Measurements from ENCODE around the gene RNF157.
A peak's percentile ranks its signal among the peaks of the same experiment; 100 is the strongest.

The RNF157 gene

DNA sequence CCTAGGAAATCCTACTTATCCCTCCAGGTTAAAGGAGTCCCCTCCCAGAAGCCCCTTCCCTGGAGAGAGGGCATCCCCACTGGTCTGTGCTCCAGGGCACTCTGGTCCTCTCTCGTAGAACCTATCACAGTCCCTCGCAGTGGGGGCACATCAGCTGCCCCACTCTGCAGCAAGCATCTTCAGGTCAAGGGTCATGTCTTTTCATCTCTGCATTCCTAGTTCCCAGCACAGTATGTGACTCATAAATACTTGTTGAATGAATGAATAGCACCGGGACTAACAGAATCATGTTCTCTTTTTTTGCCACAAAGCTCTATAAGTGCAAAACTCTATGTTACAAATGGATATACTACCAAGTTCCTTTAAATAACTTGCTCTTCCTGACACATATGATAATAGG lies 36.0 kb downstream of the RNF157 start:
- Histone ChIP-seq H3K4me3 (ENCODE audit: severe bottlenecking) (no peak overlapping the region), H3K9me3 (ENCODE audit: severe bottlenecking) (no peaks in the 10 kb centered on the region), H3K27ac (ENCODE audit: poor library complexity, severe bottlenecking) (no peak overlapping the region), H3K27me3 (ENCODE audit: insufficient read depth, poor library complexity, severe bottlenecking) (no peaks in the 10 kb centered on the region), H3K36me3 (ENCODE audit: low read depth) (no peaks in the 10 kb centered on the region), H3K4me1 (ENCODE audit: insufficient read depth, poor library complexity, severe bottlenecking) (peaks cover 9% of the 10 kb centered on the region)
- ATAC-seq (ENCODE audit: low read depth) (peak; percentile 89), DNase-seq (ENCODE audit: low spot score) (no peak)
- TF ChIP-seq, protein P1, sequence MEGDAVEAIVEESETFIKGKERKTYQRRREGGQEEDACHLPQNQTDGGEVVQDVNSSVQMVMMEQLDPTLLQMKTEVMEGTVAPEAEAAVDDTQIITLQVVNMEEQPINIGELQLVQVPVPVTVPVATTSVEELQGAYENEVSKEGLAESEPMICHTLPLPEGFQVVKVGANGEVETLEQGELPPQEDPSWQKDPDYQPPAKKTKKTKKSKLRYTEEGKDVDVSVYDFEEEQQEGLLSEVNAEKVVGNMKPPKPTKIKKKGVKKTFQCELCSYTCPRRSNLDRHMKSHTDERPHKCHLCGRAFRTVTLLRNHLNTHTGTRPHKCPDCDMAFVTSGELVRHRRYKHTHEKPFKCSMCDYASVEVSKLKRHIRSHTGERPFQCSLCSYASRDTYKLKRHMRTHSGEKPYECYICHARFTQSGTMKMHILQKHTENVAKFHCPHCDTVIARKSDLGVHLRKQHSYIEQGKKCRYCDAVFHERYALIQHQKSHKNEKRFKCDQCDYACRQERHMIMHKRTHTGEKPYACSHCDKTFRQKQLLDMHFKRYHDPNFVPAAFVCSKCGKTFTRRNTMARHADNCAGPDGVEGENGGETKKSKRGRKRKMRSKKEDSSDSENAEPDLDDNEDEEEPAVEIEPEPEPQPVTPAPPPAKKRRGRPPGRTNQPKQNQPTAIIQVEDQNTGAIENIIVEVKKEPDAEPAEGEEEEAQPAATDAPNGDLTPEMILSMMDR (IDR thresholded peaks at IDR 0.05; ENCODE audit: poor library complexity, severe bottlenecking): no peak

DNA sequence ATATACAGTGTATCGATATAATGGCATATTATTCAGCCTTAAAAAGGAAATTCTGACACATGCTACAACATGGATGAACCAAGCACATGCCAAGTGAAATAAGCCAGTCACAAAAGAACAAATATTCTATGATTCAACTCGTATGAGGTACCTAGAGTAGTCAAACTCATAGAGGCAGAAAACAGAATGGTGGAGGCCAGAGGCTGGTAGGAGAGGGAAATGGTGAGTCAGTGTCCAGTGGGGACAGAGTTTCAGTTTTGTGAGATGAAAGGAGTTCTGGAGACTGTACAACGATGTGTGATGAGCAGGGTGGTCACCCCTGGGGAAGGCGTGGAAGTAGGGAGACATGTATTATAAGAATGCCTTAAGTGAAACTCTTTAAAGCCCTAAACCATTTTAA lies 39.9 kb downstream of the RNF157 start:
- H3K36me3 ChIP-seq (ENCODE audit: low read depth): no peaks in the 10 kb centered on the region
- no peaks in the 10 kb centered on the region for H3K9me3 ChIP-seq (ENCODE audit: severe bottlenecking)
- H3K27ac ChIP-seq (ENCODE audit: poor library complexity, severe bottlenecking): no peak overlapping the region
- H3K4me3 ChIP-seq (ENCODE audit: severe bottlenecking): no peak overlapping the region
- DNase-seq (ENCODE audit: low spot score) (no peak), ATAC-seq (ENCODE audit: low read depth) (no peak)
- no peaks in the 10 kb centered on the region for H3K27me3 ChIP-seq (ENCODE audit: insufficient read depth, poor library complexity, severe bottlenecking)
- TF ChIP-seq, protein P1 (IDR thresholded peaks at IDR 0.05; ENCODE audit: poor library complexity, severe bottlenecking): no peak
- peaks cover 9% of the 10 kb centered on the region for H3K4me1 ChIP-seq (ENCODE audit: insufficient read depth, poor library complexity, severe bottlenecking)

DNA sequence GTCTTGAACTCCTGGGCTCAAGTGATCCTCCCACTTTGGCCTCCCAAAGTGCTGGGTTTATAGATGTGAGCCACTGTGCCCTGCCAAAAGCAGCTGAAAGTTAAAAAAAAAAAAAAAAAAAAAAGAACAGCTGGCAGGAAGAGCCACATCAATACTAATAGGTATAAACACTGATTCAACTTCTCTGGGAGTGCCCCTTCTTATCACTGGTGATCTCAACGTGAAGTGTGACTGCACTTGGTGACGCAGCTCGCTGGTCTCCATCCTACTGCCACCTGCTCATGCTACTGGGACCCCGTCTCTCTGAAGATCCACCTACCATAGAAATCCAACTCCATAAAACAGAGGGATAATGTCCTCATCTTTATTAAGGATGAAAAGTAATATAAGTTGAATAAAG lies 40.8 kb downstream of the RNF157 start:
- ATAC-seq (ENCODE audit: low read depth): no peak
- DNase-seq (ENCODE audit: low spot score): no peak
- H3K4me1 ChIP-seq (ENCODE audit: insufficient read depth, poor library complexity, severe bottlenecking): peaks cover 7% of the 10 kb centered on the region
- no peaks in the 10 kb centered on the region for H3K9me3 ChIP-seq (ENCODE audit: severe bottlenecking)
- H3K27ac ChIP-seq (ENCODE audit: poor library complexity, severe bottlenecking): no peak overlapping the region
- TF ChIP-seq, protein P1 (IDR thresholded peaks at IDR 0.05; ENCODE audit: poor library complexity, severe bottlenecking): no peak
- no peaks in the 10 kb centered on the region for H3K36me3 ChIP-seq (ENCODE audit: low read depth)
- no peak overlapping the region for H3K4me3 ChIP-seq (ENCODE audit: severe bottlenecking)
- H3K27me3 ChIP-seq (ENCODE audit: insufficient read depth, poor library complexity, severe bottlenecking): no peaks in the 10 kb centered on the region

DNA sequence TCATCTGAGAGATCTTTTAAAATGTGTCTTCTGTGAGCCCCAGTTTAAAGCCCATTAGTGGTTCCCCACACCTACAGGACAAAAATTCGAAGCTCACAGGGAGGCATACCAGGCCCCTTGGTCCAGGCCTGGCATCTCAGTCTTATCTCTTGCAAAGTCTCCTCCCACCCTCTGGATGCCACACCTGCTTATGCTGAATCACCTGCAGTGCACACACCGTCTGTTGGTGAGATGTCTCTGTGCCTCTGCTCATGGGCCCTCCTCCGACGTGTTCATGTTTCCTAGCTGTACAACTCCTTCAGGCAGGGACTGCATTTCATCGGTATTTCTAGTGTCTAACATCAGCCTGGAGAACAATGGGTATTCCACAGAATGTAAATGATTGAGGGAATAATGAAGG lies 41.6 kb downstream of the RNF157 start:
- peaks cover 4% of the 10 kb centered on the region for H3K4me1 ChIP-seq (ENCODE audit: insufficient read depth, poor library complexity, severe bottlenecking)
- H3K27ac ChIP-seq (ENCODE audit: poor library complexity, severe bottlenecking): no peak overlapping the region
- H3K4me3 ChIP-seq (ENCODE audit: severe bottlenecking): no peak overlapping the region
- DNase-seq (ENCODE audit: low spot score) (no peak), ATAC-seq (ENCODE audit: low read depth) (no peak; the same call in 2 of the 3 replicates)
- TF ChIP-seq, protein P1 (IDR thresholded peaks at IDR 0.05; ENCODE audit: poor library complexity, severe bottlenecking): no peak
- H3K27me3 ChIP-seq (ENCODE audit: insufficient read depth, poor library complexity, severe bottlenecking): no peaks in the 10 kb centered on the region
- no peaks in the 10 kb centered on the region for H3K36me3 ChIP-seq (ENCODE audit: low read depth)
- no peaks in the 10 kb centered on the region for H3K9me3 ChIP-seq (ENCODE audit: severe bottlenecking)

DNA sequence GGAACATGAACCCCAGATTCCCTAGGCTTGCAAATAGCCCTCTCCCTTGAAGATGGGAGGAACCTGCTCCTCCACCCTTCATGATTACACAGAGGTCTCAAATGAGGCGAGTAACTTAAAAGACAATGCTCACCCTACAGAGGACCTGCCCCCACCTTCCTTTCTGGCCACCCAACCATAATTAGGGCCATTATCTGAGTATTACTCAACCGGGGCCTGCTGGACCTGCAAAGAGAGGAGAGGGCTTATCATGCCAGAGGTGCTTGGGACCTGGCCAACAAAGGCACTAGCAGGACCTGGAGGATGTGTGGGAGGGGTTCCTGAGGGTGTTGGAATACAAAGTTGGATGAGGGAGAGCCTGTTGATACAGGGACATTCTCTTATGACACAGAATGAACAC lies 42.4 kb downstream of the RNF157 start:
- Histone ChIP-seq H3K4me1 (ENCODE audit: insufficient read depth, poor library complexity, severe bottlenecking) (peaks cover 4% of the 10 kb centered on the region), H3K27me3 (ENCODE audit: insufficient read depth, poor library complexity, severe bottlenecking) (no peaks in the 10 kb centered on the region), H3K4me3 (ENCODE audit: severe bottlenecking) (no peak overlapping the region), H3K9me3 (ENCODE audit: severe bottlenecking) (no peaks in the 10 kb centered on the region), H3K27ac (ENCODE audit: poor library complexity, severe bottlenecking) (no peak overlapping the region), H3K36me3 (ENCODE audit: low read depth) (no peaks in the 10 kb centered on the region)
- DNase-seq (ENCODE audit: low spot score) (no peak), ATAC-seq (ENCODE audit: low read depth) (no peak)
- TF ChIP-seq, protein P1 (IDR thresholded peaks at IDR 0.05; ENCODE audit: poor library complexity, severe bottlenecking): no peak
